GM12801 (cell line): ENCODE results near the gene TMEM236.

Experiments used
- CTCF ChIP-seq: IDR thresholded peaks from one replicate; pipeline ENCODE4 v1.5.1; 2011; ENCODE audit warnings: control low read depth; ENCODE audit not compliant: insufficient read length; ENCODE audit errors: extremely low read depth

TMEM236 gene

GRCh38 chr10:17790651-17791050, 38.6 kb downstream of the TMEM236 start:
- TF ChIP-seq CTCF = no peak

- TF ChIP-seq CTCF = no peak
These were observed 41.0 kb downstream of the TMEM236 start for GRCh38 chr10:17792991-17793390.

GRCh38 chr10:17793823-17794644, 42.0 kb downstream of the TMEM236 start:
- TF ChIP-seq CTCF = no peak

DNA sequence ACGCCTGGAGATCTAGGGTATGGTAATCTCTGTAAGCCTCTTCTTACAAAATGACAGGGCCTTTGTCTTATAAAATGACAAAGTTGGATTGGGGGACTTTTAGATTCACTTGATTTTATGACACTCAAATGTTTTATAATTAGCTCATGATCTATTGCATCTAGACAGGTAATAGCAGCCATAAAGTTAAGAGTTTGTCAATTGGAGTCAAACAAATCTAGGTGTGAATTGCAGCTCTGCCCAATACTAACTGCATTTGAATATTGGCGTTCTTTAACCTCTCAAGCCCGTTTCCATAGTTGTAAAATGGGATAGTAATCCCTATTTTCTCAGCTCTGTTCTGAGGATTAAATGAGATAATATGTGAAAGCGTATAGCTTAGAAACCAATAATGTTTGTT, 43.1 kb downstream of the TMEM236 start:
- no peak for TF ChIP-seq CTCF

GRCh38 chr10:17795813-17796594, 44.0 kb downstream of the TMEM236 start:
- TF ChIP-seq CTCF = no peak

- no peak for TF ChIP-seq CTCF
These were observed 49.5 kb downstream of the TMEM236 start for GRCh38 chr10:17801507-17801906.

DNA sequence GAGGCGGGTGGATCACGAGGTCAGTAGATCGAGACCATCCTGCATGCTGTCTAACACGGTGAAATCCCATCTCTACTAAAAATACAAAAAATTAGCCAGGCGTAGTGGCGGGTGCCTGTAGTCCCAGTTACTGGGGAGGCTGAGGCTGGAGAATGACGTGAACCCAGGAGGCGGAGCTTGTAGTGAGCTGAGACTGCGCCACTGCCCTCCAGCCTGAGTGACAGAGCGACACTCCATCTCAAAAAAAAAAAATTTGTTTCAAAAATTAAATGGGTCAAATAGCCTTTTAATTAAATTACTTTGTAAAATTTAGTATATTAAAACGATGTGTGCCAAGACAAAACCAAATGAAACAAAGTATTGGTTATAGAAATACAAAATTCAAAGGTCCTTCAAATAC, 50.3 kb downstream of the TMEM236 start:
- TF ChIP-seq CTCF = no peak
